A673 (cell line): ENCODE measurements around the gene GALNT2.

ENCODE experiments used
- EZH2 ChIP-seq: fragments of 200-600 bp; sonication (generic); IDR thresholded peaks from 2 replicates; pipeline ENCODE4 v1.6.1; 2017; ENCODE audit warnings: borderline replicate concordance, low read depth, mild to moderate bottlenecking, mixed read lengths, antibody characterized with exemption, low read length; ENCODE audit not compliant: poor library complexity, severe bottlenecking
- TF ChIP-seq, protein P1 (sequence below): fragments of 300-800, 200-600 bp; sonication (generic); conservative IDR thresholded peaks from 2 replicates; pipeline ENCODE4 v1.5.1; 2017; ENCODE audit warnings: low read depth, mild to moderate bottlenecking, antibody characterized with exemption, low read length, moderate library complexity, mixed read lengths

DNA sequence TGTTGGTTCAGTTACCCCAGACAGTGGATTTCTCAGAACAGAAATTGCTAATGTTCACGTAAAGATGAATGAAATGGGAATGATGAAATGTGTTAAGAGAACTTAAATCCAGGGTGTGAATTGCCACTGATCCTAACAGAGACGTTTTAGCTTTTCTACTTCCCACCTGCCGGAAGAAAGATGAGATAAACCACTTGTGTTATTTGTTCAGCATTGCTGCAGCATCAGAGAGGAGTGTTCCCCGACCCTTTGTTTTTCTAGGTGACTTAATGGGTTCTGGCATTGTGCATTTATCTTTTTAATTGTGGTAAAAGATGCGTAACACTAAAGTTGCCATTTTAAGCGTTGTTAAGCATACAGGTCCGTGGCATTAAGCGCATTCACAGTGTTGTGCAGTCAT is 122.3 kb downstream of the GALNT2 start:
- TF ChIP-seq, protein P1, sequence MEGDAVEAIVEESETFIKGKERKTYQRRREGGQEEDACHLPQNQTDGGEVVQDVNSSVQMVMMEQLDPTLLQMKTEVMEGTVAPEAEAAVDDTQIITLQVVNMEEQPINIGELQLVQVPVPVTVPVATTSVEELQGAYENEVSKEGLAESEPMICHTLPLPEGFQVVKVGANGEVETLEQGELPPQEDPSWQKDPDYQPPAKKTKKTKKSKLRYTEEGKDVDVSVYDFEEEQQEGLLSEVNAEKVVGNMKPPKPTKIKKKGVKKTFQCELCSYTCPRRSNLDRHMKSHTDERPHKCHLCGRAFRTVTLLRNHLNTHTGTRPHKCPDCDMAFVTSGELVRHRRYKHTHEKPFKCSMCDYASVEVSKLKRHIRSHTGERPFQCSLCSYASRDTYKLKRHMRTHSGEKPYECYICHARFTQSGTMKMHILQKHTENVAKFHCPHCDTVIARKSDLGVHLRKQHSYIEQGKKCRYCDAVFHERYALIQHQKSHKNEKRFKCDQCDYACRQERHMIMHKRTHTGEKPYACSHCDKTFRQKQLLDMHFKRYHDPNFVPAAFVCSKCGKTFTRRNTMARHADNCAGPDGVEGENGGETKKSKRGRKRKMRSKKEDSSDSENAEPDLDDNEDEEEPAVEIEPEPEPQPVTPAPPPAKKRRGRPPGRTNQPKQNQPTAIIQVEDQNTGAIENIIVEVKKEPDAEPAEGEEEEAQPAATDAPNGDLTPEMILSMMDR: no peak
- no peak for TF ChIP-seq EZH2
